Lower leg skin (tissue), 3 donors: ENCODE measurements around the gene USP13.

Experiments used
- POLR2A ChIP-seq, 2 donors: fragments of 450-650 bp; IDR thresholded peaks; one replicate each; pipeline ENCODE4 v1.6.1; 2016 to 2017; ENCODE audit warnings: antibody characterized with exemption in 2 of 2, mild to moderate bottlenecking in 1 of 2, moderate library complexity in 1 of 2
- TF ChIP-seq, protein P1 (sequence below), 3 donors: fragments of 450-650 bp; IDR thresholded peaks; one replicate each; pipeline ENCODE4 v1.5.1; 2016; ENCODE audit warnings: antibody characterized with exemption in 3 of 3, mild to moderate bottlenecking in 3 of 3, moderate library complexity in 2 of 3

DNA sequence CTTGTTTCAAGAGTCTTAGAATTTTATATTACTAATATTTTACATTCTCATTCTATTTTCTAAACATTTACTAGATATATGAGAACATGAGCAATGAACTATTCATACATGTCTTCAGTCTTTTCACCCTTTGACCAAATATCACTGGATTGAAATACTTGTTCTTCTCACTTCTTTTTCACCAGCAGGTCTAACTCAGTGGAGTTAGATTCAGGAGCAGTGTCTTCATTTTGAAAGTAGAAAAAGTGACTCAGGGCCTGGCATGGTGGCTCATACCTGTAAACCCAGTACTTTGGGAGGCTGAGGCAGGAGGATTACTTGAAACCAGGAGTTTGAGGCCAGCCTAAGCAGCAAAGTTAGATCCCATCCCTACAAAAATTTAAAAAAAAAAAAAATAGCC lies 70.8 kb downstream of the USP13 start:
- TF ChIP-seq, protein P1, sequence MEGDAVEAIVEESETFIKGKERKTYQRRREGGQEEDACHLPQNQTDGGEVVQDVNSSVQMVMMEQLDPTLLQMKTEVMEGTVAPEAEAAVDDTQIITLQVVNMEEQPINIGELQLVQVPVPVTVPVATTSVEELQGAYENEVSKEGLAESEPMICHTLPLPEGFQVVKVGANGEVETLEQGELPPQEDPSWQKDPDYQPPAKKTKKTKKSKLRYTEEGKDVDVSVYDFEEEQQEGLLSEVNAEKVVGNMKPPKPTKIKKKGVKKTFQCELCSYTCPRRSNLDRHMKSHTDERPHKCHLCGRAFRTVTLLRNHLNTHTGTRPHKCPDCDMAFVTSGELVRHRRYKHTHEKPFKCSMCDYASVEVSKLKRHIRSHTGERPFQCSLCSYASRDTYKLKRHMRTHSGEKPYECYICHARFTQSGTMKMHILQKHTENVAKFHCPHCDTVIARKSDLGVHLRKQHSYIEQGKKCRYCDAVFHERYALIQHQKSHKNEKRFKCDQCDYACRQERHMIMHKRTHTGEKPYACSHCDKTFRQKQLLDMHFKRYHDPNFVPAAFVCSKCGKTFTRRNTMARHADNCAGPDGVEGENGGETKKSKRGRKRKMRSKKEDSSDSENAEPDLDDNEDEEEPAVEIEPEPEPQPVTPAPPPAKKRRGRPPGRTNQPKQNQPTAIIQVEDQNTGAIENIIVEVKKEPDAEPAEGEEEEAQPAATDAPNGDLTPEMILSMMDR (IDR thresholded peaks at IDR 0.05): no peak
- no peak for TF ChIP-seq POLR2A (IDR thresholded peaks at IDR 0.05)
